Gastroesophageal sphincter (tissue), 4 donors: ENCODE data around the gene GPX7. TPM values are rescaled to one million over a fixed set of nuclear protein-coding genes. Genes with fewer than 3 reads are reported as not detected.

ENCODE experiments used
- ATAC-seq: fragments of 150-250 bp; one replicate; pipeline ENCODE4 v1.9.1; 2016; ENCODE audit warnings: mild to moderate bottlenecking, moderate library complexity
- H3K27ac ChIP-seq, 4 donors: fragments of 200-600 bp; sonication (generic) in 3 of 4; 1 replicate in 3 of 4; 2 replicates in 1 of 4; pipeline ENCODE4 v1.5.1; 2016 to 2019
- H3K27me3 ChIP-seq: fragments of 200-600 bp; sonication (generic); one replicate; pipeline ENCODE4 v1.5.1; 2019
- H3K36me3 ChIP-seq, 2 donors: fragments of 200-600 bp; sonication (generic); one replicate each; pipeline ENCODE4 v1.5.1; 2019; ENCODE audit warnings: control low read depth in 1 of 2
- H3K4me1 ChIP-seq, 3 donors: fragments of 200-600 bp; sonication (generic); 1 replicate in 2 of 3; 2 replicates in 1 of 3; pipeline ENCODE4 v1.5.1; 2016 to 2019; ENCODE audit warnings: control low read depth in 2 of 3
- H3K4me3 ChIP-seq, 2 donors: fragments of 200-600 bp; sonication (generic); one replicate each; pipeline ENCODE4 v1.5.1; 2019; ENCODE audit warnings: mild to moderate bottlenecking in 1 of 2, moderate library complexity in 1 of 2
- H3K9me3 ChIP-seq, 3 donors: fragments of 200-600 bp; sonication (generic); one replicate each; pipeline ENCODE4 v1.5.1; 2017 to 2019; ENCODE audit warnings: control low read depth in 2 of 3
- EP300 ChIP-seq: sonication (generic); formaldehyde crosslinking; IDR thresholded peaks from one replicate; pipeline ENCODE4 v1.6.1; 2017; ENCODE audit warnings: antibody characterized with exemption, mild to moderate bottlenecking
- POLR2A ChIP-seq, 2 donors: fragments of 450-650 bp; IDR thresholded peaks; one replicate each; pipeline ENCODE4 v1.6.1; 2017; ENCODE audit warnings: antibody characterized with exemption in 2 of 2, mild to moderate bottlenecking in 2 of 2, moderate library complexity in 1 of 2
- POLR2AphosphoS5 ChIP-seq: sonication (generic); formaldehyde crosslinking; IDR thresholded peaks from one replicate; pipeline ENCODE4 v1.6.1; 2017; ENCODE audit warnings: antibody characterized with exemption
- WGBS, 2 donors: methylation state at CpG; one replicate each; pipeline ENCODE4 v1.1.5; 2018; ENCODE audit warnings: low coverage in 1 of 2; 5-methylcytosine and 5-hydroxymethylcytosine counted together
- total RNA-seq, 4 donors: library from RNA; depleted of rRNA; stranded (reverse); fragments of >200 nt; gene quantifications; one replicate each; pipeline ENCODE4 v1.1.0, GENCODE V29; 2016
- TF ChIP-seq, protein P1 (sequence below), 4 experiments: fragments of 200-600 bp in 2 of 4; fragments of 450-650 bp in 2 of 4; sonication (generic) in 1 of 4; IDR thresholded peaks; one replicate each; pipeline ENCODE4 v1.5.1; 2017 to 2019; ENCODE audit warnings: antibody characterized with exemption in 4 of 4, mild to moderate bottlenecking in 2 of 4, moderate library complexity in 2 of 4

Gene GPX7
- total RNA-seq, 4 donors from 2014 or later, result 13.0 to 22.5 (median 16.2) TPM

DNA sequence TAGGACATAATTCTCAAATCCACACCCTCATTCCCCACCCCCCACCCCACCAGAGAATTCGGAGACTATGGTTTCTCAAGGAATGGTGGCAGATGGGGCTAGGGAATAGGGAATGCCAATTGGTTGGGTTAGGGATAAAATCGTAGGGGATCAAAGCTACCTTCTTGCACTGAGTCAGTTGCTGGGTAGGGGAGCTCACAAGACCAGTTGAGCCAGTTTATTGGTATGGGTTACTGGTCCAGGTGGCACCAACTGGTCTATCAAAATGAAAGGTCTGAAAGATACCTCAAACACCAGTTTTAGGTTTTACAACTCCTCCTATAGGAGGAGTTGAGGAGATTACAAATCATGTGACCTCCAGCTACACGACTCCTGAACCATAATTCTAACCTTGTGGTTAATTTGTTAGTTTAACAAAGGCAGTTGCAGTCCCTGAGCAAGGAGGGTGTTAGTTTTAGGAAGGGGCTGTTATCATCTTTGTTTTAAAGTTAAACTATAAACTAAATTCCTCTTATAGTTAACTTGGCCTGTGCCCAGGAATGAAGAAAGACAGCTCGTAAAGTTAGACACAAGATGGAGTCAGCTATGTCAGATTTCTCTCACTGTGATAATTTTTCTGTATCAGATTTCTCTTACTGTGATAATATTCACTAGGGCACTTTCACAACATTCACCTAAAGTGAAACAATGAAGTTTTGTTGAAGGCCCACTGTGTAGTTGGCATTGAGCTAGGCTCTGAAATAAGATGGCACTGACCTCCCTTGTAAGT lies 33.3 kb downstream of the GPX7 start:
- no peak for TF ChIP-seq POLR2A (IDR thresholded peaks at IDR 0.05)
- TF ChIP-seq, protein P1, sequence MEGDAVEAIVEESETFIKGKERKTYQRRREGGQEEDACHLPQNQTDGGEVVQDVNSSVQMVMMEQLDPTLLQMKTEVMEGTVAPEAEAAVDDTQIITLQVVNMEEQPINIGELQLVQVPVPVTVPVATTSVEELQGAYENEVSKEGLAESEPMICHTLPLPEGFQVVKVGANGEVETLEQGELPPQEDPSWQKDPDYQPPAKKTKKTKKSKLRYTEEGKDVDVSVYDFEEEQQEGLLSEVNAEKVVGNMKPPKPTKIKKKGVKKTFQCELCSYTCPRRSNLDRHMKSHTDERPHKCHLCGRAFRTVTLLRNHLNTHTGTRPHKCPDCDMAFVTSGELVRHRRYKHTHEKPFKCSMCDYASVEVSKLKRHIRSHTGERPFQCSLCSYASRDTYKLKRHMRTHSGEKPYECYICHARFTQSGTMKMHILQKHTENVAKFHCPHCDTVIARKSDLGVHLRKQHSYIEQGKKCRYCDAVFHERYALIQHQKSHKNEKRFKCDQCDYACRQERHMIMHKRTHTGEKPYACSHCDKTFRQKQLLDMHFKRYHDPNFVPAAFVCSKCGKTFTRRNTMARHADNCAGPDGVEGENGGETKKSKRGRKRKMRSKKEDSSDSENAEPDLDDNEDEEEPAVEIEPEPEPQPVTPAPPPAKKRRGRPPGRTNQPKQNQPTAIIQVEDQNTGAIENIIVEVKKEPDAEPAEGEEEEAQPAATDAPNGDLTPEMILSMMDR (IDR thresholded peaks at IDR 0.05), result no peak
- no peak for TF ChIP-seq POLR2AphosphoS5
- TF ChIP-seq EP300, result no peak
- WGBS, 2 donors, result 71 to 82% methylated on average over 3 of the region's 4 CpGs
- Histone ChIP-seq H3K4me3 (no peak overlapping the region), H3K4me1 (peaks cover 0 to 14% (median 7%) of the 10 kb centered on the region in 3 donors), H3K27ac (no peak overlapping the region), H3K9me3 (no peaks in the 10 kb centered on the region), H3K36me3 (no peaks in the 10 kb centered on the region), H3K27me3 (peaks cover 36% of the 10 kb centered on the region)
- ATAC-seq, result no peak

DNA sequence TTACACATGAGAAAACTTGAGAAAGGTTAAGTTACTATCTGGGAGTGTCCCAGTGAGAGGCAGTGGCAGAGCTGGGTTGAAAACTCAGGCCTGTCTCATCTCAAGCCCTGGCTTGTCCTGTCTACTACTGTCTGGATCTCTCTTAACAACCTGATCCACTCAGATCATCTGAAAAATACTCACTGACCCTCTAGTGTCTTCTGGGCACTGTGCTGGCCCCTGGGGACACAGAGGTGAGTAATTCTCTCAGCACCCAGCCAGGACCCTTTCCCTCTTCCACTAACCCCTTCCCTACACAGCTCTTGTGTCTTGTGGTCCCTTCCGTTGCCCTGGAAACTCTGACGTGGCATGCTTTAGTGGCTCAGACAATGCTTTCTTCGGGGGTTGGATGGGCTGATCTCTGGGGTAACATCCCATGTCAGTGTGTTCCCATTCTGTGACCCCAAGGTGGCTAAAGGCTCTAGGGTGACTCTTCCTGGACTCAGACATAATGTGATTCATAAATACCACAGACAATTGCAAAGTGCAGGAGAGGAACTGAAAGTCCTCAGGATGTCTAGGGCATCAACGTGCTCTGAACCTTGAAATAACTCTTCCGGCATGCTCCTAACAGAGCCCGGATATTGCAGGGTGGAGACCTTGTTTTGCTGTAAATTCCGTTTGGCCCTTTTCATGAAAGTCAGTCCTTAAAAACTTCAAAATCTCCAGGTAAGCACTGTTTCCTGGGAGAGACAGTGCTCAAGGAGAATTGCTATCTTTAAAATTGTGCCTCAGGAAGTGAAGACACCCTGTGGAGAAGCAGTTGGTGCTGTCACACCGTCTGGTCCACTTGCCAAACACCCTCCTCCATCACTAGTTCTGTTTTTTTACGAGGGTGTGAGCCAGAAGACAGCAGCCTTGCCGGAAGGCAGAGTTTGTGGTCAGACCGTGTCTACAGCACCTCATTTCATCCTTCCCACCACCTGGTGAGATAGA lies 34.8 kb downstream of the GPX7 start:
- ATAC-seq, result no peak
- 54 to 74% methylated on average over 3 to 10 of the region's 11 CpGs for WGBS, 2 donors
- peaks cover 27% of the 10 kb centered on the region for H3K27me3 ChIP-seq
- H3K4me1 ChIP-seq, result peaks cover 0 to 14% (median 7%) of the 10 kb centered on the region in 3 donors
- no peaks in the 10 kb centered on the region for H3K36me3 ChIP-seq
- H3K27ac ChIP-seq, result no peak overlapping the region
- no peak overlapping the region for H3K4me3 ChIP-seq
- TF ChIP-seq POLR2AphosphoS5 (no peak), POLR2A (IDR thresholded peaks at IDR 0.05) (no peak), EP300 (no peak)
- TF ChIP-seq, protein P1 (IDR thresholded peaks at IDR 0.05), result no peak
- no peaks in the 10 kb centered on the region for H3K9me3 ChIP-seq

DNA sequence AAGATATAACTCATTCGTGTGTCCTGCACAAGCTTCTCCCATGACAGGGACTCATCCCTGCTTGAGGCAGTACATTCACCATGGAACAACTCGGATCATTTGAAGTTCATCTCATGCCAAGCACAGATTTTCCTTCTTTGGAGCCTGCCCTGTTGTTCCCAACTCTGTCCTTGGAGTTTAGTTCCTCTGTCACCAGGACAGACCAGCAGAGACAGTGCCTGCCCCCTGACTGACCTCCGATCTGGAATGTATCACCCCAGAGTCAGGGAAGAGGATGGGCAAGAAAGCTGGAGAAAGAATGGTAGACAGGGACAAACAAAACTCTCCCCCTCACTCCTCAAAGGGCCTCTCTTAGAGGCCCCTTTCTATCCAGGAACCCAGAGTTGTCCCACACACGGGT lies 35.8 kb downstream of the GPX7 start:
- no peaks in the 10 kb centered on the region for H3K9me3 ChIP-seq
- peaks cover 17% of the 10 kb centered on the region for H3K27me3 ChIP-seq

DNA sequence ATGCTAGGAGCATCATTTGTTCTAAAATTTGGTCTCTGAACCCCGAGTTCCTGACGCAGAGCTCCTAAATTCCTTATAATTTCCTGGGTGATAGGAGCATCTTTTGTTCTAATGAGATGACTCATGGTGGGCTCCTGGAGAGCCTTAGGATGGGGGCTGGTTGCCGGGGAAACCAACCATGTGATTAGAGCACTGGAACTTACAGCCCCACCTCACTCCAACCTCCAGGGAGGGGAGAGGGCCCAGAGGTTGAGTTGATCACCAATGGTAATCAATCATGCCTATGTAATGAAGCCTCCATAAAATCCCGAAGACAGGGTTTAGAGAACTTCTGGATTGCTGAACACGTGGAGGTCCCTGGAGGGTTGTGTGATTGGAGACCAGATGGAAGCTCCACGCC lies 38.5 kb downstream of the GPX7 start:
- TF ChIP-seq, protein P1 (IDR thresholded peaks at IDR 0.05), result no peak
- TF ChIP-seq POLR2A (IDR thresholded peaks at IDR 0.05), result no peak
- no peak for TF ChIP-seq POLR2AphosphoS5
- no peak for TF ChIP-seq EP300
- WGBS, 2 donors, result 90 to 98% methylated on average over 4 of the region's 6 CpGs
- Histone ChIP-seq H3K36me3 (no peaks in the 10 kb centered on the region), H3K27me3 (no peaks in the 10 kb centered on the region), H3K4me3 (no peak overlapping the region), H3K4me1 (no peaks in the 10 kb centered on the region), H3K27ac (no peak overlapping the region), H3K9me3 (no peaks in the 10 kb centered on the region)
- ATAC-seq, result no peak

More for the DNA sequence above, 35.8 kb downstream of the GPX7 start:
- Histone ChIP-seq H3K4me3 (no peak overlapping the region), H3K4me1 (peaks cover 0 to 8% (median 4%) of the 10 kb centered on the region in 3 donors), H3K36me3 (no peaks in the 10 kb centered on the region), H3K27ac (no peak overlapping the region)
- ATAC-seq, result no peak
- TF ChIP-seq POLR2A (IDR thresholded peaks at IDR 0.05) (no peak), POLR2AphosphoS5 (no peak), EP300 (no peak)
- TF ChIP-seq, protein P1 (IDR thresholded peaks at IDR 0.05), result no peak
- WGBS, 2 donors, result 62 to 69% methylated on average over 3 of the region's 4 CpGs
